Suprapubic skin (tissue), 4 donors: ENCODE results near the gene TANC1. TPM values are rescaled to one million over a fixed set of nuclear protein-coding genes. Genes with fewer than 3 reads are reported as not detected.
A peak's percentile ranks its signal among the peaks of the same experiment; 100 is the strongest.

Experiments used
- DNase-seq, 2 donors: peaks; one replicate each; pipeline ENCODE4 v3.0.0-alpha.2; 2019; ENCODE audit warnings: low spot score in 2 of 2
- H3K27ac ChIP-seq: fragments of 200-600 bp; sonication (generic); one replicate; pipeline ENCODE4 v1.5.1; 2019
- H3K27me3 ChIP-seq: fragments of 200-600 bp; sonication (generic); one replicate; pipeline ENCODE4 v1.5.1; 2019
- H3K36me3 ChIP-seq: fragments of 200-600 bp; sonication (generic); one replicate; pipeline ENCODE4 v1.5.1; 2019
- H3K4me1 ChIP-seq: fragments of 200-600 bp; sonication (generic); one replicate; pipeline ENCODE4 v1.5.1; 2019
- H3K4me3 ChIP-seq: fragments of 200-600 bp; sonication (generic); one replicate; pipeline ENCODE4 v1.5.1; 2019; ENCODE audit warnings: mild to moderate bottlenecking
- H3K9me3 ChIP-seq: fragments of 200-600 bp; sonication (generic); one replicate; pipeline ENCODE4 v1.5.1; 2019
- CTCF ChIP-seq, 2 donors: fragments of 200-600 bp in 1 of 2; fragments of 450-650 bp in 1 of 2; sonication (generic) in 1 of 2; IDR thresholded peaks; one replicate each; pipeline ENCODE4 v1.5.1; 2016 to 2019; ENCODE audit warnings: antibody characterized with exemption in 2 of 2, mild to moderate bottlenecking in 1 of 2, moderate library complexity in 1 of 2
- EP300 ChIP-seq: sonication (generic); formaldehyde crosslinking; IDR thresholded peaks from one replicate; pipeline ENCODE4 v1.6.1; 2017; ENCODE audit warnings: antibody characterized with exemption
- POLR2A ChIP-seq, 2 donors: fragments of 450-650 bp; IDR thresholded peaks; one replicate each; pipeline ENCODE4 v1.6.1; 2017; ENCODE audit warnings: antibody characterized with exemption in 2 of 2, mild to moderate bottlenecking in 2 of 2, moderate library complexity in 2 of 2
- POLR2AphosphoS5 ChIP-seq, 3 donors: sonication (generic); formaldehyde crosslinking; IDR thresholded peaks; one replicate each; pipeline ENCODE4 v1.6.1; 2017; ENCODE audit warnings: antibody characterized with exemption in 3 of 3
- WGBS: methylation state at CpG from one replicate; pipeline ENCODE4 v1.1.5; 2018; 5-methylcytosine and 5-hydroxymethylcytosine counted together
- total RNA-seq, 4 donors: library from RNA; depleted of rRNA; stranded (reverse); fragments of >200 nt; gene quantifications; one replicate each; pipeline ENCODE4 v1.1.0, GENCODE V29; 2016

Gene TANC1
- 100 to 1,000 TPM in 2 of 4 donors, 10 to 100 TPM in 2; 57.6 to 260 (median 88.3) TPM for total RNA-seq

- no peaks in the 10 kb centered on the region for H3K9me3 ChIP-seq
- peak within 1 kb of the TSS; percentile 97 for H3K4me3 ChIP-seq
- no peaks in the 10 kb centered on the region for H3K36me3 ChIP-seq
- 0% methylated on average over 36 of the region's 92 CpGs for WGBS
- no peaks in the 10 kb centered on the region for H3K27me3 ChIP-seq
- H3K27ac ChIP-seq: peak within 1 kb of the TSS; percentile 94
- peaks cover 52% of the 10 kb centered on the region for H3K4me1 ChIP-seq
- DNase-seq: peak; percentile 94 to 95
- TF ChIP-seq POLR2A (IDR thresholded peaks at IDR 0.05) (peak in 1 of 2 donors; percentile 71), POLR2AphosphoS5 (IDR thresholded peaks at IDR 0.05) (peak in 1 of 3 donors; percentile 72), EP300 (no peak), CTCF (IDR thresholded peaks at IDR 0.05) (no peak)
Observed at GRCh38 chr2:158968396-158969161, at the start of gene TANC1. TANC1 (plus strand) TSS chr2:158968640; CDS start chr2:159065911, 97,271 bp downstream.

GRCh38 chr2:158921599-158922408 lies 46.6 kb upstream of the TANC1 start:
- WGBS: 97% methylated on average over 12 of the region's 15 CpGs
- Histone ChIP-seq H3K36me3 (no peaks in the 10 kb centered on the region), H3K27me3 (no peaks in the 10 kb centered on the region), H3K4me3 (no peak overlapping the region), H3K9me3 (no peaks in the 10 kb centered on the region), H3K27ac (no peak overlapping the region), H3K4me1 (no peaks in the 10 kb centered on the region)
- TF ChIP-seq CTCF (IDR thresholded peaks at IDR 0.05) (no peak), POLR2AphosphoS5 (IDR thresholded peaks at IDR 0.05) (no peak)
- DNase-seq: no peak

- H3K27me3 ChIP-seq: no peaks in the 10 kb centered on the region
- H3K9me3 ChIP-seq: no peaks in the 10 kb centered on the region
- no peaks in the 10 kb centered on the region for H3K4me1 ChIP-seq
- TF ChIP-seq POLR2A (IDR thresholded peaks at IDR 0.05): no peak
- no peak for TF ChIP-seq EP300
- TF ChIP-seq CTCF (IDR thresholded peaks at IDR 0.05): no peak
- TF ChIP-seq POLR2AphosphoS5 (IDR thresholded peaks at IDR 0.05): no peak
- DNase-seq: no peak
- 79% methylated on average over 1 of the region's 1 CpG for WGBS
- H3K36me3 ChIP-seq: no peaks in the 10 kb centered on the region
- H3K27ac ChIP-seq: no peak overlapping the region
- no peak overlapping the region for H3K4me3 ChIP-seq
Observed at GRCh38 chr2:158922601-158923000, 45.8 kb upstream of the TANC1 start.

- no peak overlapping the region for H3K4me3 ChIP-seq
- no peaks in the 10 kb centered on the region for H3K9me3 ChIP-seq
- TF ChIP-seq POLR2A (IDR thresholded peaks at IDR 0.05): no peak
- TF ChIP-seq POLR2AphosphoS5 (IDR thresholded peaks at IDR 0.05): no peak
- TF ChIP-seq EP300: no peak
- no peak for TF ChIP-seq CTCF (IDR thresholded peaks at IDR 0.05)
- H3K4me1 ChIP-seq: no peaks in the 10 kb centered on the region
- H3K36me3 ChIP-seq: no peaks in the 10 kb centered on the region
- no peak overlapping the region for H3K27ac ChIP-seq
- WGBS: 46% methylated on average over 3 of the region's 3 CpGs
- H3K27me3 ChIP-seq: no peaks in the 10 kb centered on the region
- DNase-seq: no peak
Observed at GRCh38 chr2:158923180-158923594, 45.3 kb upstream of the TANC1 start.

GRCh38 chr2:158923641-158924040 lies 44.8 kb upstream of the TANC1 start:
- no peak for TF ChIP-seq CTCF (IDR thresholded peaks at IDR 0.05)
- Histone ChIP-seq H3K4me3 (no peak overlapping the region), H3K4me1 (no peaks in the 10 kb centered on the region), H3K27me3 (no peaks in the 10 kb centered on the region), H3K9me3 (no peaks in the 10 kb centered on the region), H3K27ac (no peak overlapping the region), H3K36me3 (no peaks in the 10 kb centered on the region)
- 71% methylated on average over 1 of the region's 1 CpG for WGBS
- DNase-seq: no peak
